Peyer's patch (tissue), 4 donors: Measurements from ENCODE around the gene MIA. TPM values are rescaled to one million over a fixed set of nuclear protein-coding genes. Genes with fewer than 3 reads are reported as not detected.
"Not testable (repeated sequence)": the region's sequence is repeated elsewhere in the genome, so short reads cannot be mapped to it uniquely, and the experiment has no call there.

Source experiments
- DNase-seq, 3 donors: peaks; one replicate each; pipeline ENCODE4 v3.0.0-alpha.2; 2017 to 2019
- H3K27ac ChIP-seq, 4 donors: fragments of 200-600 bp; sonication (generic); one replicate each; pipeline ENCODE4 v1.5.1; 2016 to 2019
- H3K27me3 ChIP-seq, 2 donors: fragments of 200-600 bp; sonication (generic); one replicate each; pipeline ENCODE4 v1.5.1; 2019
- H3K36me3 ChIP-seq, 3 donors: fragments of 200-600 bp; sonication (generic); one replicate each; pipeline ENCODE4 v1.5.1; 2016 to 2019
- H3K4me1 ChIP-seq, 4 donors: fragments of 200-600 bp; sonication (generic); one replicate each; pipeline ENCODE4 v1.5.1; 2016 to 2019
- H3K4me3 ChIP-seq, 4 donors: fragments of 200-600 bp; sonication (generic); 1 replicate in 3 of 4; 2 replicates in 1 of 4; pipeline ENCODE4 v1.5.1; 2016 to 2019; ENCODE audit warnings: mild to moderate bottlenecking in 1 of 4
- H3K9me3 ChIP-seq, 4 donors: fragments of 200-600 bp; sonication (generic); one replicate each; pipeline ENCODE4 v1.5.1; 2016 to 2019; ENCODE audit warnings: mild to moderate bottlenecking in 1 of 4
- POLR2A ChIP-seq, 2 donors: fragments of 450-650 bp; IDR thresholded peaks; one replicate each; pipeline ENCODE4 v1.5.1; 2017; ENCODE audit warnings: antibody characterized with exemption in 2 of 2, mild to moderate bottlenecking in 2 of 2, moderate library complexity in 2 of 2
- total RNA-seq, 4 donors: library from RNA; depleted of rRNA; stranded (reverse); fragments of >200 nt; gene quantifications; one replicate each; pipeline ENCODE4 v1.1.0, GENCODE V29; 2016
- TF ChIP-seq, protein P1 (sequence below), 6 experiments: fragments of 450-650 bp in 4 of 6; fragments of 200-600 bp in 2 of 6; sonication (generic) in 1 of 6; IDR thresholded peaks; one replicate each; pipeline ENCODE4 v1.5.1; 2017 to 2019; ENCODE audit warnings: antibody characterized with exemption in 6 of 6, mild to moderate bottlenecking in 3 of 6, moderate library complexity in 1 of 6

MIA gene
- total RNA-seq, 4 donors from 2014 or later: 4.0 TPM; not detected in 3

DNA sequence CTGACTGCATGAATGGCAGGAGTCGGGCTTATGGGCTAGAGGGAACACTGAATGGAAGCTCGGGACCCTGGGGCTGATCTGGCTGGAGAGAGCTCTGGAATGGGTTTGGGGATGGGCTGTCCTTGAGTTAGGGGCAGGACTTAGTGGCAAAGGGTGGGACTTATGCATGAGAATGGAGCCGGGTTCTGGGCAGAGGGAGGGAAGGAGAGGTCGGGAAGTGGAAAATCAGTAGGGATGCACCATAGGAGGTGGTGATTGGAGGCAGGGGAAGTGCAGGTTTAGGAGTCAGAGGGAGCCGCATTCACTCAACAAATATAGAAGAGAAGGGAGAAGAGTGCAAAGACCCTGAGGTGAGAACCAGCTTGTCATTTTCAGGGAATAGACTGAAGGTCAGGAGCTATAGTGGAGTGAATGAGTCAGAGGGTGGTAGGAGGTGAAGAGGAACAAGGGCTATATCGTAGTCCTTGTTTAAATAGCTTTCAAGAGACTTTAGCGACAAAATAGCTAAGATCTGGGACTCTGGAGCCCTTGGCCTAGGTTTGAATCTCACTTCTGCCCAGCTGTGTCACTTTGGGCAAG lies 3.5 kb downstream of the MIA start:
- no peak for DNase-seq
- Histone ChIP-seq H3K4me3 (peak overlapping the region; percentile 66 to 92 (median 76)), H3K36me3 (peaks cover 0 to 8% (median 0%) of the 10 kb centered on the region in 3 donors), H3K9me3 (no peaks in the 10 kb centered on the region), H3K4me1 (peaks cover 0 to 15% (median 2%) of the 10 kb centered on the region in 4 donors), H3K27me3 (no peaks in the 10 kb centered on the region), H3K27ac (peak overlapping the region; percentile 93 to 99 (median 98))
- no peak for TF ChIP-seq POLR2A (IDR thresholded peaks at IDR 0.05)
- TF ChIP-seq, protein P1, sequence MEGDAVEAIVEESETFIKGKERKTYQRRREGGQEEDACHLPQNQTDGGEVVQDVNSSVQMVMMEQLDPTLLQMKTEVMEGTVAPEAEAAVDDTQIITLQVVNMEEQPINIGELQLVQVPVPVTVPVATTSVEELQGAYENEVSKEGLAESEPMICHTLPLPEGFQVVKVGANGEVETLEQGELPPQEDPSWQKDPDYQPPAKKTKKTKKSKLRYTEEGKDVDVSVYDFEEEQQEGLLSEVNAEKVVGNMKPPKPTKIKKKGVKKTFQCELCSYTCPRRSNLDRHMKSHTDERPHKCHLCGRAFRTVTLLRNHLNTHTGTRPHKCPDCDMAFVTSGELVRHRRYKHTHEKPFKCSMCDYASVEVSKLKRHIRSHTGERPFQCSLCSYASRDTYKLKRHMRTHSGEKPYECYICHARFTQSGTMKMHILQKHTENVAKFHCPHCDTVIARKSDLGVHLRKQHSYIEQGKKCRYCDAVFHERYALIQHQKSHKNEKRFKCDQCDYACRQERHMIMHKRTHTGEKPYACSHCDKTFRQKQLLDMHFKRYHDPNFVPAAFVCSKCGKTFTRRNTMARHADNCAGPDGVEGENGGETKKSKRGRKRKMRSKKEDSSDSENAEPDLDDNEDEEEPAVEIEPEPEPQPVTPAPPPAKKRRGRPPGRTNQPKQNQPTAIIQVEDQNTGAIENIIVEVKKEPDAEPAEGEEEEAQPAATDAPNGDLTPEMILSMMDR (IDR thresholded peaks at IDR 0.05): no peak

DNA sequence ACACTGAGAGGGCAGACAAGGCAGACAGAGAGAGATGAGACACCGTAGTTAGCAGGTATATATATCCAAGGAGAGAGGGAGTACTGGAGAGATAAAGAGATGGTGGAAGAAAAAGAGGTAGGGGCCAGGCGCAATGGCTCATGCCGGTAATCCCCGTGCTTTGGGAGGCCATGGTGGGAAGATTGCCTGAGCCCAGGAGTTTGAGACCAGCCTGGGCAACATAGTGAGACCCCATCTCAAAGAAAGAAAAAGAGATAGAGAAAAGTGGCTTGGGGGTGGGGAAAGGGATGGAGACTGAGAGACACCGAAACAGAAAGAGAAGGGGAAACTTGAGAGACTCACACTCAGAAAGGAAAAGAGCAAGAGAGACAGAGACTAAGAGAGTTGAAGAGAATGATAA lies 5.3 kb downstream of the MIA start:
- H3K9me3 ChIP-seq: no peaks in the 10 kb centered on the region
- no peak for DNase-seq
- no peaks in the 10 kb centered on the region for H3K27me3 ChIP-seq
- TF ChIP-seq, protein P1 (IDR thresholded peaks at IDR 0.05): no peak
- no peak for TF ChIP-seq POLR2A (IDR thresholded peaks at IDR 0.05)
- H3K27ac ChIP-seq: no peak overlapping the region
- peaks cover 0 to 15% (median 2%) of the 10 kb centered on the region in 4 donors for H3K4me1 ChIP-seq
- no peak overlapping the region for H3K4me3 ChIP-seq
- H3K36me3 ChIP-seq: peaks cover 0 to 14% (median 0%) of the 10 kb centered on the region in 3 donors

DNA sequence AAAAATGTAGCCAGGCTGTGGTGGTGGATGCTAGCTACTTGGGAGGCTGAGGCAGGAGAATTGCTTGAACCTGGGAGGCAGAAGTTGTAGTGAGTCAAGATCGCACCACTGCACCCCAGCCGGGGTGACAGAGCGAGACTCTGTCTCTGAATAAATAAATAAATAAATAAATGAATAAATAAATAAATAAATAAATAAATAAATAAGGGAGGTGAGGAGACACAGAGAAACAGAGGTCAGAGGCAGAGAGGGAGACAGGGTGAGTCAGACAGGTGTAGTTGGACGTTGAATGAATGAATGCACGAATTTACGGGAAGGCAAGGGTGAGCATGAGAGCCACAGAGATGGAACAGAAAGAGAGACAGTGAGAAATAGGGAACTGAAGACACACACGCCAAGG lies 5.8 kb downstream of the MIA start:
- no peak overlapping the region for H3K4me3 ChIP-seq
- TF ChIP-seq POLR2A (IDR thresholded peaks at IDR 0.05): no peak
- TF ChIP-seq, protein P1 (IDR thresholded peaks at IDR 0.05): no peak
- no peaks in the 10 kb centered on the region for H3K9me3 ChIP-seq
- H3K4me1 ChIP-seq: peaks cover 0 to 15% (median 2%) of the 10 kb centered on the region in 4 donors
- no peaks in the 10 kb centered on the region for H3K27me3 ChIP-seq
- H3K36me3 ChIP-seq: peaks cover 0 to 14% (median 0%) of the 10 kb centered on the region in 3 donors
- H3K27ac ChIP-seq: no peak overlapping the region
- no peak for DNase-seq

DNA sequence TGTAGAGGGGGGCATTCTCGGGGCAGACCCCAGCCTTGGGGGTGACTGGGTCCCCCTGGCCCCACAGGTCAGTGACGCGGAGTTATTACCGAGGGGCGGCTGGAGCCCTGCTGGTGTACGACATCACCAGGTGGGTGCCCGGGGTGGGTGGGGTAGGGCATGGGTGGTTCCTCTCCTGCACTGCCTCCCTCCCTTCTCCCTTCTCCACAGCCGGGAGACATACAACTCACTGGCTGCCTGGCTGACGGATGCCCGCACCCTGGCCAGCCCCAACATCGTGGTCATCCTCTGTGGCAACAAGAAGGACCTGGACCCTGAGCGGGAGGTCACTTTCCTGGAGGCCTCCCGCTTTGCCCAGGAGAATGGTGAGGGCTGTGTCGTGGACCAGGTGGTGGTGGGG lies 8.4 kb downstream of the MIA start:
- Histone ChIP-seq H3K27me3 (no peaks in the 10 kb centered on the region), H3K9me3 (no peaks in the 10 kb centered on the region), H3K36me3 (peaks cover 0 to 22% (median 0%) of the 10 kb centered on the region in 3 donors), H3K4me1 (peaks cover 0 to 7% (median 0%) of the 10 kb centered on the region in 4 donors), H3K4me3 (no peak overlapping the region), H3K27ac (no peak overlapping the region)
- DNase-seq: no peak
- TF ChIP-seq, protein P1 (IDR thresholded peaks at IDR 0.05): no peak
- no peak for TF ChIP-seq POLR2A (IDR thresholded peaks at IDR 0.05)

DNA sequence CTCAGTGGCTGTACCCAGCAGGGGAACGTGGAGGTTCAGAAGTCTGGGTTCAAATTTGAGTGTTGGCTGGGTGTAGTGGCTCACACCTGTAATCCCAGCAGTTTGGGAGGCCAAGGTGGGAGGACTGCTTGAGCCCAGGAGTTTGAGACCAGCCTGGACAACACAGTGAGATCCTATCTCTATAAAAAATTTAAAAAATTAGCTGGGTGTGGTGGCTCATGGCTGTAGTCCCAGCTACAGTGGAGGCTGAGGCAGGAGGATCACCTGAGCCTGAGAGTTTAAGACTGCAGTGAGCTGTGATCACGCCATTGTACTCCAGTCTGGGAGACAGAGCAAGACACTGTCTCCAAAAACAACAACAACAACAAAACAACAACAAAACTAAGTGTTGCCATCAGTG lies 8.8 kb downstream of the MIA start:
- not testable (repeated sequence) for DNase-seq, H3K27me3 ChIP-seq, H3K4me3 ChIP-seq, H3K27ac ChIP-seq, H3K9me3 ChIP-seq, H3K4me1 ChIP-seq
- H3K36me3 ChIP-seq: peaks cover 0 to 26% (median 0%) of the 10 kb centered on the region in 3 donors

DNA sequence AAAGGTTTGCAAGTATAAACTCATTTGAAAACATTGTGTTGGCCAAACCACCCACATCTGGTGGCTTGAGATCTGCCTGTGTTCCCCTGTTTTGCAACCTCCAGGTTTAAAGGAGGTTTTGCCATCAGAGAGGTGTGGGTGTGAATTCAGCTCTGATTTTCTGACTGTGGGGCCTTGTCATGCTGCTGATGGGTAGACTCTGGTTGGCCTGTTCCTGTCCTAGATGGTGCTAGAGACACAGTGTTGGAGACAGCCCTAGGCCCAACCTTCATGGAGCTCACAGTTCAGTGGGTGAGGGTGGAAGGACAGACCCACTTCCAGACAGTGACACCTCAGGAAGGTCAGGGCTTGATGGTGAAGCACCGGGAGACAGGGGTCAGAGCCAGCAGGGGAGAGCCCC lies 10.2 kb downstream of the MIA start:
- Histone ChIP-seq H3K36me3 (peaks cover 0 to 26% (median 0%) of the 10 kb centered on the region in 3 donors), H3K27me3 (no peaks in the 10 kb centered on the region), H3K9me3 (no peaks in the 10 kb centered on the region), H3K4me3 (no peak overlapping the region), H3K27ac (no peak overlapping the region), H3K4me1 (no peaks in the 10 kb centered on the region)
- DNase-seq: no peak
- TF ChIP-seq POLR2A (IDR thresholded peaks at IDR 0.05): no peak
